Sigmoid colon (tissue), 4 donors: Measurements from ENCODE around the gene PRAC1.

Experiments used
- EP300 ChIP-seq, 4 donors: sonication (generic); formaldehyde crosslinking; IDR thresholded peaks; one replicate each; pipeline ENCODE4 v1.6.1; 2017; ENCODE audit warnings: antibody characterized with exemption in 4 of 4
- POLR2A ChIP-seq, 2 donors: fragments of 450-650 bp; IDR thresholded peaks; one replicate each; pipeline ENCODE4 v1.6.1; 2016; ENCODE audit warnings: antibody characterized with exemption in 2 of 2, mild to moderate bottlenecking in 2 of 2, moderate library complexity in 2 of 2
- TF ChIP-seq, protein P1 (sequence below), 4 experiments: fragments of 450-650 bp in 3 of 4; fragments of 200-600 bp in 1 of 4; IDR thresholded peaks; one replicate each; pipeline ENCODE4 v1.5.1; 2016 to 2019; ENCODE audit warnings: antibody characterized with exemption in 4 of 4, mild to moderate bottlenecking in 3 of 4, moderate library complexity in 2 of 4

DNA sequence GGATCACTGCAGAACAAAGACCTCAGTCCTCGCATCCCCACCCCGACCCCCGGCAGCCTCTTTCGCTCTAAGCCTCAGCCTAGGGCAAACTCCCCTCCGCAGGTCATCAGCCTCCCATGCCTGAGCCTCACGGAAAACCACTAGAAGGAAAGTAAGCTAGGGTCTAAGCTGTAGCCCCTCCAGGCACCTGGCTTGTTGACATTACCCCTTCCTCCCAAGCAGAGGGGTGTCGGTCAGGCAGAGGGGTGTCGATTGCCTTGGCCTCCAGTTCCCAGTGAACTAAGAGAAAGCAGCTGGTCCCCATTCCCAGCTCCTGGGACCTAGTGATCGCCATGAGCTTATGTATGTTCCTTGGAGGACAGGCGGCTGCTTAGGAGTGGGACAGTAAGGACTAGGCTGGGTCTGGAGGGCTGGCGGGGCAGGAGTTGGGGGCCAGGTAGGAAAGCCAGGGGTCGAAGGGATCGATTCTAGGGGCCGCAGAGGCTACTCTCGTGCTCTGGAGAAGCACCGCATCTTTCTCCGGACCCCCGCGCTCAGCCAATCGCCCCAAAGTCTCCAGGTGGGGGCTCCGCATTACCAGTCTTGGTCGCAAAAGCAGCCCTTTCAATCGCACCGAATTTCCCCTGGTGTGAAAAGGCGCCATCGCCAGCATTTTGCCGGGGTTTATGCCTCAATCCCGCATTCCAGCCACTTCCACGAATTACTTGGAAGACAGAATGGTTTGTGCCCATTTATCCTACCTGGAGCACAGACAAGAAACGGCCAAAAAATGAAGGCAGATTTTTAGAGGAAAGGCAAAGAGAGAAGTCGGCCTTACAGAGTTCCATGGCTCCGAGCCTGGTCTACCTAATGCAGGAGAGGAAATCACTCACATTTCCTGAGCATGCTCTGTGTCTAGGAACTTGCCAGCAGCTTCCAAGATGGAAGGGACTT is 27.6 kb upstream of the PRAC1 start:
- TF ChIP-seq, protein P1, sequence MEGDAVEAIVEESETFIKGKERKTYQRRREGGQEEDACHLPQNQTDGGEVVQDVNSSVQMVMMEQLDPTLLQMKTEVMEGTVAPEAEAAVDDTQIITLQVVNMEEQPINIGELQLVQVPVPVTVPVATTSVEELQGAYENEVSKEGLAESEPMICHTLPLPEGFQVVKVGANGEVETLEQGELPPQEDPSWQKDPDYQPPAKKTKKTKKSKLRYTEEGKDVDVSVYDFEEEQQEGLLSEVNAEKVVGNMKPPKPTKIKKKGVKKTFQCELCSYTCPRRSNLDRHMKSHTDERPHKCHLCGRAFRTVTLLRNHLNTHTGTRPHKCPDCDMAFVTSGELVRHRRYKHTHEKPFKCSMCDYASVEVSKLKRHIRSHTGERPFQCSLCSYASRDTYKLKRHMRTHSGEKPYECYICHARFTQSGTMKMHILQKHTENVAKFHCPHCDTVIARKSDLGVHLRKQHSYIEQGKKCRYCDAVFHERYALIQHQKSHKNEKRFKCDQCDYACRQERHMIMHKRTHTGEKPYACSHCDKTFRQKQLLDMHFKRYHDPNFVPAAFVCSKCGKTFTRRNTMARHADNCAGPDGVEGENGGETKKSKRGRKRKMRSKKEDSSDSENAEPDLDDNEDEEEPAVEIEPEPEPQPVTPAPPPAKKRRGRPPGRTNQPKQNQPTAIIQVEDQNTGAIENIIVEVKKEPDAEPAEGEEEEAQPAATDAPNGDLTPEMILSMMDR (IDR thresholded peaks at IDR 0.05) = no peak
- TF ChIP-seq POLR2A (IDR thresholded peaks at IDR 0.05) (no peak), EP300 (IDR thresholded peaks at IDR 0.05) (no peak)
